Measurements from ENCODE around the gene USF2. TPM values are rescaled to one million over a fixed set of nuclear protein-coding genes. Genes with fewer than 3 reads are reported as not detected.

The USF2 gene
- total RNA-seq, 1 donor from 2014 or later = 139 TPM

DNA sequence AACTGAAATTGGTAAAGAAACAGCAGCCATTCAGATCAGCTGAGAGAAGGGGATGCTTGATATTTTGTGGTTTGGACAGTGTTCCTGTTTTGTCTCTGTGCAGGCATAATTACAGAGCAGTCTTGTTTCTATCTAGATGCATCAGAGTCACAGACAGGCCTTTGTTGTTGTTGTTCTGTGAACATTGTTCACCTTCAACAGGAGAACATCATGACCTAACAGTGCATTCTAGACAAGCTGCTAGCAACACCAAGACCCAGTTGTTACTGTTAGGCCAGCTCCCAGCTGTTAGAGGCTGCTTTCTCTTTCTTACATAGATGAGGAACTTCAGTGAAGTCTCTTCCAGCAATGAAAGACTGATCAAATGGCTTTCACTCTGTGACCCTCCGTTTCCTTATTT lies 28.4 kb upstream of the USF2 start:
- intact Hi-C loops (cut with micrococcal nuclease) = loop anchor here (5.0 kb wide), 1 partner anchor 33 kb away; no protein-coding TSS in a partner anchor

DNA sequence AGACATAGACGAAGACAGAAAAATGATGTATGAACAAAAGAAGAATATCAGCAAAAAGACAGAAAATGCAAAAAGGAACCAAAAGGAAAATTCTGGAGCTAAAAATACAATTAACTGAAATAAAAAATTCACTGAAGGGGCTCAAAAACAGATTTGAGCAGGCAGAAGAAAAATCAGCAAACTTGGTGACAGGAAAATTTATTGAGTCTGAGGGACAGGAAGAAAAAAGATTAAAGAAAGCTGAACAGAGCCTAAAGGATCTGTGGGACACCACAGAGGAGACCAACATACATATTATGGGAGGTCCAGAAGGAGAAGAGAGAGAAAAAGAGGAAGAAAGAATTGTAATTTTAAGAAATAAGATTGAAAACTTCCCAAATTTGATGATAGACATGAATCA lies 27.3 kb upstream of the USF2 start:
- intact Hi-C loops (cut with micrococcal nuclease) = loop anchor here (5.0 kb wide), 1 partner anchor 34 kb away; no protein-coding TSS in a partner anchor

DNA sequence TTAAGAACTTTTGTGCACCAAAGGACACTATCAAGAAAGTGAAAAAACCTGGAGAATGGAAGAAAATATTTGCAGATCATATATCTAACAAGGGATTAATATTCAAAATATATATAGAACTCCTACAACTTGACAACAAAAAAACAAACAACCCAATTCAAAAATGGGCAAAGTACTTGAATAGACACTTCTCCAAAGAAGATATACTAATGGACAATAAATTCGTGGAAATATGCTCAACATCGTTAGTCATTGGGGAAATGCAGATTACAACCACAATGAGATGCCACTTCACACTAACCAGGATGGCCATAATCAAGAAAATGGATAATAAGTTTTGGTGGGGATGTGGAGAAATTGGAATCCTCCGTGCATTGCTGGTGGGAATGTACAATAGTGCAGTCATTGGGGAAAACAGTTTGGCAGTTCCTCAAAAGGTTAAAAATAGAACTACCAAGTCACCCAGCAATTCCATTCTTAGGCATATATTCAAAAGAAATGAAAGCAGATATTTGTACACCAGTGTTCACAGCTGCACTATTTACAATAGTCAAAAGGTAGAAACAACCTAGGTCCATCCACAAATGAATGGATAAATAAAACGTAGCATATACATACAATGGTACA lies 22.2 kb upstream of the USF2 start:
- intact Hi-C loops (cut with micrococcal nuclease) = no loop called here

DNA sequence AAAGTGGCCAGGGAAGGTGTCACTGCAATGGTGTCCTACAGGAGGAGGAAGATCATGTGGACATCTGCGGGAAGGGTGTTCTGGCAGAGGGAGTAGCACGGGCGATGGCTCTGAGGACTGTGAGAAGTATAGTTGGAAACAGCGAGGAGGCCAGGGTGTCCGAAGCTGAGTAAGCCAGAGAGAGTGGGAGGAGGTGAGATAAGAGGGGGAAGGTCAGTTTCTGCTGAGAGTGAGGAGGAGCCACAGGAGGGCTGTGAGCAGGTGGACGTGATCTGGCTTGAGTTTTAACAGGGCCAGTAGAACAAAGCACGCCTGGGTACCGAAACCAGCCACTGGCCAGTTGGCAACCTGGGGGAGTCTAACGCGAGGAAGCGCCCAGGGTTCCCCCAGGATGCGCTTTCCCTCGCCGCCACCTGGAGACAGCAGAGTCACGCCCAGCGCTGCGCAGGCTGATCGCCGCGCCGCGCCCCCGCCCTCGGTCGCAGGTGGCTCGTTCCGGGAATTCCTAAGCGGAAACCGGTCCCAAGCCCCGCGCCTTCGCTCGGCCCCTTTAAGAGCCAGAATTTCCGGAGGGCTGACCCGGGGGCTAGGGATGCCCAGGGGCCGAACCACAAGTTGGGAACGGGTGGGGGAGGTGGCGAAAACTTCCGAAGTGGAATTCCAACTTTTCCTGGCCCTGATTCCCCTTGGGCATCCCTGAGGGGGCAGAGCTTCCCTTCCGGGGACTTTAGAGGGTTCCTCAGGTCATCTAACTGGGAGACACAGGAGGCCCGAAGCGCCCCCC lies 21.0 kb upstream of the USF2 start:
- intact Hi-C loops (cut with micrococcal nuclease) = no loop called here

DNA sequence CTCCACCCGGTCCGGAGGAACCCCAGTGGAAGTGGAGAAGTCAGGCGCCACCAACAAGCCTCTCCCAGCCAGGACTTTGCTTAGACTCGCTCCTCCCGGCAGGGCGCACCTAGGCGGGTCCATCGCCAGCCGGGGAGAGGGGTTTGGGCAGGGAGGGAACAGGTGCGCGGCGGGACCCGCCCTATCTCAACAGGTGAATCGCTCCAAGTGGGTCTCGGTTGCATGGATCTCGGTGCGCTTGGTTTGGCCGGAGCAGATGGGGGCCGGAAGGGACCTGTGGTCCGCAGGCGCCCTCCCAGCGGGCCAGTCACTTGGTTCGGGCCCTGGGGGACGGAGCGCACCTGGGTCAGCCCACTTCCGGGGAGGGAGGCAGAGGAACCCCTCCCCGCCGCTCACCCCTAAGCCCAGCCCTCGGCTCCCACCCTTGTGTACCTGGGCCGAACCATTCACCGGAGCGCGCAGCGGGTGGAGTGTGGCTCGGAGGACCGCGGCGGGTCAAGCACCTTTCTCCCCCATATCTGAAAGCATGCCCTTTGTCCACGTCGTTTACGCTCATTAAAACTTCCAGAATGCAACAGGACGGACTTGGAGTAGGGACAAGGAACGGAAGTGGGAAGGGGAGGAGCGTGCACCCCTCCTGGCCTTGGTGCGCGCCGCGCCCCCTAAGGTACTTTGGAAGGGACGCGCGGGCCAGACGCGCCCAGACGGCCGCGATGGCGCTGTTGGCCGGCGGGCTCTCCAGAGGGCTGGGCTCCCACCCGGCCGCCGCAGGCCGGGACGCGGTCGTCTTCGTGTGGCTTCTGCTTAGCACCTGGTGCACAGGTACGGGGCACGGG lies 20.2 kb upstream of the USF2 start, which contains the start of gene LSR:
TSS of gene LSR (plus strand) at position 693 of the 836 bp plus-strand sequence. CDS start at position 714, 21 bp downstream.
- intact Hi-C loops (cut with micrococcal nuclease) = no loop called here

DNA sequence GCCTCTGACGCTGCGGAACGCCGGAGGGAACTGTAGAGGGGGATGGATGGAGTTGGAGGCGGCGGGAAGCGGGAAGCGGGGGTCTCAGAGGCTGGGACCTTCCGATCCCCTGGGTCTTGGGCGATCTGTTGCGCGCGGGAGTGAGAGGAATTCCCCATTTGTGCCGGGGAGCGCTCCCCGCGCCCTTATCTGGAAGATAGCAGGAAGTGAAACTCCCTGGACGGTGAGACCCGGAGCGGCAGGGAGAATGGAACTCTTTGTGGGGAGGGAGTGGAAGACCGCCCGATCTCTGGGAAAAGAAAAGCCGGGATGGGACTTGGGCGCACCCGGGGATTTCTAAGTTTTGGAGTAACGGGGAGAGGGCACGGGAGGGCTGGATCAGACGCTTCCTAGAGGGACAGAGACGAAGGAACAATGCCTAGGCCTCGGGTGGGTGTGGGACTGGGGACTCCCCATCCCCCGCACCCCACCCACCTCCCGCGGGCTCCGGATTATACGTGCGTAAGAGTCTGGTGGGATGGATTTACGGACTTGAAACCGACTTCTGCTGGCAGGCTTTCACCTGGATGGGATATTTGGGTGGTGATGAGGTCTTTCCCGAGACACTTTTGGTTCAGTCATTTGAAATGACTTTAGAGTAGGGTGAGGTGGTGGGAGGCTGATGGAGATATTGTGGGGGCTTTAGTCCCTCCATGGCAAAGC lies 19.5 kb upstream of the USF2 start:
- intact Hi-C loops (cut with micrococcal nuclease) = no loop called here

DNA sequence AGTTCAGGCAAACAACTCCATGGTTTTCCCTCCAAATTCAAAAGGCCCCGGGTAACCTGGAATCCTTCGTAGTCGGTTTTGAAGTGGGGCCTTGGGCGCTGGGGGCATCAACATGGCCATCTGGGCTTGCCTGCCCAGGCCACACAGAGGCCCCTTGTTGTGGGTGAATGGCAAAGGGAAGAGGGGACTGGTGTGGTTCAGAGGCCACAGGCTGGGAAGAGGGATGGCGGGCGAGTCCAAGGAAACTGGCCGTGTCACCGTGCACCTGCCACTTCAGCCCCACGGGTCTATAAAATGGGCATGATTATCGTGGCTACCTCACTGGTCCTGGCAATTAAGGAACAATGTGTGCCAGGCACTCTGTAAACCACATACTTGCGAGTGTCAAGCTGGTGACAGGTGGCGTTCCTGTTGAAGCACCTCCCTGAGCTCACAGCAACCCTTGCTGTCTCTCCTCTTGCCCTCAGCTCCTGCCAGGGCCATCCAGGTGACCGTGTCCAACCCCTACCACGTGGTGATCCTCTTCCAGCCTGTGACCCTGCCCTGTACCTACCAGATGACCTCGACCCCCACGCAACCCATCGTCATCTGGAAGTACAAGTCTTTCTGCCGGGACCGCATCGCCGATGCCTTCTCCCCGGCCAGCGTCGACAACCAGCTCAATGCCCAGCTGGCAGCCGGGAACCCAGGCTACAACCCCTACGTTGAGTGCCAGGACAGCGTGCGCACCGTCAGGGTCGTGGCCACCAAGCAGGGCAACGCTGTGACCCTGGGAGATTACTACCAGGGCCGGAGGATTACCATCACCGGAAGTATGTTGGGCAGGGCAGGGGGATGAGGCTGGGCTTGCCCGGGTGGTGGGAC lies 18.7 kb upstream of the USF2 start:
- intact Hi-C loops (cut with micrococcal nuclease) = no loop called here

DNA sequence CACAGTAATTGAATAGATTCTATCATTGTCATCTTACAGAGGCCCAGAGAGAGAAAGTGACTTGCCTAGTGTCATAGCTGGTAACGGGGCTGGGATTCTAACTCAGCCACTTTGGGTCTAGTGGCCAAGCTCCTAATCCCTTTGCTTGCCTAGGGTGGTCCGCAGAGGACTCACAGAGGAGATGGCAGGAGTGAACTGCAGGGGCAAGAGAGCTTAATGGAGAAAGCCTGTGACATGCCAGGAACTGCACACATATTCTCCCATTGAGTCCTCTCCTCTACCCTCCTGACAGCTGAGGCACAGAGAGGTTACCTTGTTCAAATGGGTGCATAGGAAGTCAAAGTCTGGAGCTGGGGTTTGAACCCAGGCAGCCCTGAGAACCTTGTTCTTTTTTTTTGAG lies 17.3 kb upstream of the USF2 start:
- intact Hi-C loops (cut with micrococcal nuclease) = no loop called here

DNA sequence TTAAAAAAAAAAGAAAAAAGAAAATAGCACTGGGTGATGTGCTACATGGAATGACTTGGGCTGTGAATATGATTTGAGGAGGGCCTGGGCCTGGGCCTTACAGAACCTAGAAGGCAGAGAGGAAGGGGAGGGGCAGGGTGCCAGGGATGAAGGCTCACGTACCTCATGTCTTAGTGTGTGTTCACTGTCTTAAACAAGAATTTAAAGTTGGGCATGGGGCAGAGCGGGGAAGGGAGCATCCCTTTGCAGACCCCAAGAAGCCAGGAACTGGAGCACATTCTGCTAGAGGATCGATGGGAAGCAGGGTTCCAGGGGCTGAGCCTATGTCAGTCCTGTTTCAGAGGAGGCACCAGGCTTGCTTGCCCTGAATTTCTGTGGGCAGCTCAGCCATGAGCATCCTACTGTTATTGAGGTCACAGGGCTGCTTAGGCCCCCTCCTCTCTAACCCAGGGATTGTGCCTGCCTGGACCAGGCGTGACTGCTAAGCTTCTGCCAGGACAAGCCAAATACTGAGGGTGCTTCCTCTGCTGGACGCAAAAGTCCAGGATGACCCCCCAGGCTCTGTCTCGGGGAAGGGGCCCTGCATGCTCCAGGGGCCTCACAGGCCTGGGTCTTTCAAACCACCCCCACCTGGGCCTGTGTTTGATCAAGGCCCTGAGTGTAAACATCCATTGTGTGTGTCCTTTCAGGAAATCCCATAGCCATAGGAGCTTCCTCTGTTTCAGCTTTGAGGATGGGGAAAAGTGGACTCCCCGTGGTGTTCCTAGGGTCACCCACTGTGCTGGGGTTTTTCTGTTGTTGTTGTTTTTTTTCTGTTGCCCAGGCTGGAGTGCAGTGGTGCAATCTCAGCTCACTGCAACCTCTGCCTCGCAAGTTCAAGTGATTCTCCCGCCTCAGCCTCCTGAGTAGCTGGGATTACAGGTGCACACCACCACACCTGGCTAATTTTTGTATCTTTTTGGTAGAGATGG lies 15.2 kb upstream of the USF2 start:
- intact Hi-C loops (cut with micrococcal nuclease) = no loop called here

DNA sequence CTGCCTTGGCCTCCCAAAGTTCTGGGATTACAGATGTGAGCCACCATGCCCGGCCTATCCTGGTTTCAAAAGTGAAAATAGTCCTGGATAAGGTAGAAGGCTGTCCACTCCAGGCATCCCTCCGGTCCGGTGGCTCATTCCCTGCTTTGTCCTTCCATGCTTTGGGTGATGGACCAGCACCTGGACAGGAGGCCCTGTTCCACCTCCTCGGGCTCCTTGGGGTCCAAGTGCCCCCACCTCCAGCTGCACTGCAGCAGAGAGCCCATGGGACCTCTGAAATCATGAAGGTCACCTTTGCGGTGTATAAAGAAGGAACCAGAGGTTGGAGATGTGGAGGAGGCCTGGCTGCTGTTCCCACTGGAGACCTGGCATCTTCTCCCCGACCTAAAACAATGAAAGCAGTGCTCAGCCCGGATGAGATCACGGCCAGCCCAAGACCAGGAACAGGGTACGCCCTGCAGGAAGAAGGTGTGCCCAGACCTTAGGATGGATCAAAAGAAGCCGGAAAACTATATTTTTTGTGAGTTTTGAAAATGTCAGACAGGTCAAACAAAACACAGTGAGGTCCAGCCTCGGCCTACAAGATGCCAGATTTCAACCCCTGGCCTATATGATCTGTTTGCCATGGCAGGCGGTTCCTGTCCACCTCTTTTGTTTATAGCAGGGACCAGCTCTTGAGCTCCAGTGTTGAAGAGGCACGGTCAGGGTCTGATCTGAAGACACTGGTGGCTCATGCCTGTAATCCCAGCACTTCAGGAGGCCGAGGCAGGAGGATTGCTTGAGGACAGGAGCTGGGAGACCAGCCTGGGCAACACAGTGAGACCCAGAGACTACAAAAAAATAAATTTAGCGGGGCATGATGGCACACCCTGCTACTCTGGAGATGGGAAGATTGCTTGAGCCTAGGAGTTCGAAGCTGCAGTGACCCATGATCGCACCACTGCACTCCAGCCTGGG lies 14.1 kb upstream of the USF2 start:
- intact Hi-C loops (cut with micrococcal nuclease) = no loop called here

DNA sequence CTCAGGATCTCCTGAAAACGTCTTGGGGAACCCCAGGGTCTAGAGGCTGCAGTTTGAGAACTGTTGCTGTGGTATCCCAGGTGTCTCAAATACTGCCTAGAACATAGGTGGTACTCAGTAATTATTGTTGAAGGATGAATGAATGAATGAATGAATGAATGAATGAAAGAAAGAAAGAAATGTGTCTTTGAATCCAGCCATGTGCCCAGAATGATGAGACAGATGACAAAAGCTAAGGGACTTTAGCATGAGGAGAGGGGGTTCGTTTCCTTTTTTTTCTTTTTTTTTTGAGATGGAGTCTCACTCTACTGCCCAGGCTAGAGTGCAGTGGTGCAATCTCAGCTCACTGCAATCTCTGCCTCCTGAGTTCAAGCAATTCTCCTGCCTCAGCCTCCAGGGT lies 12.2 kb upstream of the USF2 start:
- intact Hi-C loops (cut with micrococcal nuclease) = no loop called here

DNA sequence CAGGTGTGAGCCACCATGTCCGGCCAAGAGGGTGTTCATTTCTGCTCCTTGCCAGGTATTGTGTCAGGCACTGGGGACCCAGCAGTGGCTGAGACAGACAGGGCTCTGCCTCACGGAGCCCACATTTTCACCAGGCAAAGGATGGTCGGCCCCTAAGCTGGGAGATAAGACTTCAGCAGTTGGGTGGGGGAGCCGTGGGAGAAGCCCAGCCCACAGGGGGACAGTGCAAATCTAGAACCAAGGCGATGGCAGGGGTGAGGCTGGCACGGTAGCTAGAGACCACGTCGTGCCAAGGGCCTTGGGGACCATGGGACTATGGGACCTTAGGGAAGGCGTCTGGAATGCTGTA lies 11.7 kb upstream of the USF2 start:
- intact Hi-C loops (cut with micrococcal nuclease) = no loop called here

DNA sequence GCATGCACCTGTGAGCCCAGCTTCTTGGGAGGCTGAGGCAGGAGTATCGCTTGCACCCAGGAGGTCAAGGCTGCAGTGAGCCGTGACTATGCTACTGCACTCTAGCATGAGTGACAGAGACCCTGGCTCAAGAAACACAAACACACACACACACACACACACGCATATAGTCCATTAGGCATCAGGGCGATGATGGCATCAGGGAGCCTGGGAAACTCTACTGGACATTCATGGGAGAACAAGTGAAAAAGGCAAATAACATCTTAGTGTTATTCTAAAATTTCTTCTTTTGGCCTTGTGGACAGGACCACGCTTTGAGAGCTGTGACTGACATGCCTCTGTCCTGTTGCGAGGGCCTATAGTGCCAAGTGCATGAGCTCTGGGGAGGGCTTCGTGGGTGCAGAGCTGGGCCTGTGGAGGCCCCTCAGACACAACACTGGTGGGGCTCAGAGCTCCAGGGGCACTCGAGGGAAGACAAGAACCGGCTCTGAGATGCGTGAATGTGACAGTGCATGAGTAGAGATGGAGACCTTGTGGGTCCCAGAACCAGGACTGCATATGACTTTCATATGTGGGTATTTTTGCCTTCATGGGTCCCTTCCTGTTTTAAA lies 8.0 kb upstream of the USF2 start:
- intact Hi-C loops (cut with micrococcal nuclease) = no loop called here

DNA sequence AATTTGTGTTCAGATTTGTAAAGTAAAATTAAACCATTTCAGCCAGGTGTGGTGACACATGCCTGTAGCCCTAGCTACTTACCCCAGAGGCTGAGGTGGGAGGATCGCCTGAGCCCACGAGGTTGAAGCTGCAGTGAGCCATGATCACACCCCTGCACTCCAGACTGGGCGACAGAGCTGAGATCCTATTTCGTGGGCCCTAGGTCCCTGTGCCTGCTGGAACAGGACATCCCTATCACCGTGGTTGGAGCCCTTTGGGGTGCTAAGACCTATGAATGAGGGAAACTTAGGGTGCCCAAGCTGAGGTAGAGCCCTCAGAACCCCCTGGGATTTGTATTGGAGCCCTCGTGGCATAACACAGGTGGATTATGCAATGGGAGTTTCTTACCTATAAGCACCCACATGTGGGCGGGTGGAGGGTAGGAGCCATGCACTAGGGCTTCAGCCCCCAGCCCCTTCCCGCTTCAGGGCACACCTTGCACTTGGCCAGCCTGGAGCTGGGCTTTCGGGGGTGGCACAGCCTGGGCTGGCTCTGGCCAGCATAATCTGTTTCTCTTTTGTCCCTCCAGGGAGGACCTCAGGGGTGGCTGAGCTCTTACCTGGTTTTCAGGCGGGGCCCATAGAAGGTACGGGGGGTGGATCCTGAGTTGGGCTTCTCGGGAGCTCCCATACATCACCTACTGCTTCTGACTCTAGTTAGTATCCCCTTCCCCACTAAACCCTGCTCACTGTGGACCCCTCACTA lies 7.2 kb upstream of the USF2 start:
- intact Hi-C loops (cut with micrococcal nuclease) = no loop called here

DNA sequence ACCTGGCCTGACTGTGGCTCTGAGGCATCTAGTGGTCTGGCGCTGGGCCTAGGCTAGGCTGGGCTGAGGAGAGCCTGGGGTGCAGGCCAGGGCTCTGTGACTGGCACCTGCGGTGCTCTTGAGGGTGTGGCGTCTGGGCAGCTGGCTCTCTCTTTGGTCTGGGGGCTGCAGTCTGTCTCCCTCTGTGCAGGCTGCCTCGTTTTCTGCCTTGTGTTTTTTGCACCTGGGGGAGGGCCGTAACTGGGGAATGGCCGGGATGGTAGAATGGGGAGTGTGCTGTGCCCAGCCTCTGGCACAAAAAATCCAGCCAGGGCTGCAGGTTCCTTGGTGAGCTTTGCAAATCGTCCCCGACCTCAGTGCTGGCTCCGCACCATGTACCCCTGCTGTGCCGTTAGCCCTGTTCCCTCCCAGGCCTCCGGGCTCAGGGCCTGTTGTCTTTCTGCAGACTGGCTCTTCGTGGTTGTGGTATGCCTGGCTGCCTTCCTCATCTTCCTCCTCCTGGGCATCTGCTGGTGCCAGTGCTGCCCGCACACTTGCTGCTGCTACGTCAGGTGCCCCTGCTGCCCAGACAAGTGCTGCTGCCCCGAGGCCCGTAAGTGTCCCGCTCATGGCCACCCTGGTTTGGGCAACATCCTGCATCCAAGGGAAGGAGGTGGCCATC lies 6.5 kb upstream of the USF2 start:
- intact Hi-C loops (cut with micrococcal nuclease) = no loop called here

All from T-helper 2 cell treated with Interferon-gamma antibody and Interleukin-4, amounts not matched to agents 100 ng/mL and 5 ng/mL, for 36 hours (primary cell).